ENCODE measurements around the gene DLG3.
A peak's percentile ranks its signal among the peaks of the same experiment; 100 is the strongest.

The DLG3 gene

GRCh38 chrX:70464051-70464450 is 19.4 kb downstream of the DLG3 start:
- no peak for DNase-seq
- in situ Hi-C loops (cut with HindIII; ENCODE audit: low pct_ligation_motif_present, low pct_unique_long_range_greater_than_20kb, low sequenced_read_pairs) = no loop called here

DNA sequence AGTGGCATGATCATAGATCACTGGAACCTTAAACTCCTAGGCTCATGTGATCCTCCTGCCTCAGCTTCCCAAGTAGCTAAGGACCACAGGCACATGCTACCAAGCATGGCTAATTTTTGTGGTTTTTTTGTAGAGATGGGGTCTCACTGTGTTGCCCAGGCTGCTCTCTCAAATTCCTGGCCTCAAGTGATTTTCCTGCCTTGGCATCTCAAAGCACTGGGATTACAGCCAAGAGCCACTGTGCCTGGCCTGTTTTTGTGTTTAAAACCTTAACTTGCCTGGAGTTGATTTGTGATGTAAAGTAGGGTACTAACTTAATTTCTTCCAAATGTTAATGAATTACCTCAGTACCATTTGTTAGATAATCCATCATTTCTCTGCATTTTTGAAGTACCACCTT is 22.3 kb downstream of the DLG3 start:
- in situ Hi-C loops (cut with HindIII; ENCODE audit: low pct_ligation_motif_present, low pct_unique_long_range_greater_than_20kb, low sequenced_read_pairs) = no loop called here
- no peak for DNase-seq

DNA sequence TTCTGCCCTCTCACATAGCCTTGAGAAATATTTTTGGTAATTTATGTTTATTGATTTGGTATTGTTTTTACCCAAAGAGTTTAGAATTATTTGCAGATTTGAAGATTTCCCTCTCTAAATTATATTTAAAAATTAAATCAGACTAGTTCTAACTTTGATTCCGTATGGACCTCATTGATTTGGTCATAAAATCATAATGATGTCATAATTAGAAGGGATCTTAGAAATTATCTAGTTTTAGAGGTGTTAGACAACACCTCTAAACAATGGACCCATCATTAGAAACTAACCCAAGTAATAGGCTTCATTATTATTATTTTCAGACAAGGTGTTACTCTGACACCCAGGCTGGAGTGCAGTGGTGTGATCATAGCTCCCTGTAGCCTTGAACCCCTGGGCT is 24.1 kb downstream of the DLG3 start:
- in situ Hi-C loops (cut with HindIII; ENCODE audit: low pct_ligation_motif_present, low pct_unique_long_range_greater_than_20kb, low sequenced_read_pairs) = no loop called here
- no peak for DNase-seq

DNA sequence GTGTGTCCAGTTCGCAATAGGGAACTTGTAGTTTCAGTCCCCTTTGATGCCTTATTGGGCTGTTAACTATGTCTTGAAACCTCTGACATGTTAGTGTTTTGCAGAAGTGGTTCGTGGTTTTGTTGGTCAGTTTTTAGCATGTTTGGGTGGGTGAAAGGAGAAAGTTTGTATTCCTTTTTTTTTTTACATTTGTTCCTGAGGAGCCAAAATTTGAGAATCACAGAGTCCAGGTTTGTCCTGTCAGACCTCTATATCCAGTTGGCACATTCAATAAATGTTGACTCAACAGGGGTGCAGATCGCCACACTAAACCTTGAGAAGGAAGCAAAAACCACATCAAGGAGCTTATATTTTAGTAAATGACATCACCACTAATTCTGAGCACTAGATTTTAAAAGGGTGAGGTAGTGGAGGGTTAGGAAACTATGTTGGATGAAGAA is 26.2 kb downstream of the DLG3 start:
- in situ Hi-C loops (cut with HindIII; ENCODE audit: low pct_ligation_motif_present, low pct_unique_long_range_greater_than_20kb, low sequenced_read_pairs) = no loop called here
- DNase-seq = no peak

GRCh38 chrX:70476166-70476933 is 31.7 kb downstream of the DLG3 start:
- in situ Hi-C loops (cut with HindIII; ENCODE audit: low pct_ligation_motif_present, low pct_unique_long_range_greater_than_20kb, low sequenced_read_pairs) = no loop called here
- DNase-seq = no peak

- peak; percentile 41 for DNase-seq
- in situ Hi-C loops (cut with HindIII; ENCODE audit: low pct_ligation_motif_present, low pct_unique_long_range_greater_than_20kb, low sequenced_read_pairs) = no loop called here
These were observed 32.5 kb downstream of the DLG3 start for GRCh38 chrX:70476934-70477733.

- in situ Hi-C loops (cut with HindIII; ENCODE audit: low pct_ligation_motif_present, low pct_unique_long_range_greater_than_20kb, low sequenced_read_pairs) = no loop called here
- no peak for DNase-seq
These were observed 33.1 kb downstream of the DLG3 start for GRCh38 chrX:70477734-70478075.

- in situ Hi-C loops (cut with HindIII; ENCODE audit: low pct_ligation_motif_present, low pct_unique_long_range_greater_than_20kb, low sequenced_read_pairs) = no loop called here
- no peak for DNase-seq
These were observed 34.1 kb downstream of the DLG3 start for GRCh38 chrX:70478526-70479245.

DNA sequence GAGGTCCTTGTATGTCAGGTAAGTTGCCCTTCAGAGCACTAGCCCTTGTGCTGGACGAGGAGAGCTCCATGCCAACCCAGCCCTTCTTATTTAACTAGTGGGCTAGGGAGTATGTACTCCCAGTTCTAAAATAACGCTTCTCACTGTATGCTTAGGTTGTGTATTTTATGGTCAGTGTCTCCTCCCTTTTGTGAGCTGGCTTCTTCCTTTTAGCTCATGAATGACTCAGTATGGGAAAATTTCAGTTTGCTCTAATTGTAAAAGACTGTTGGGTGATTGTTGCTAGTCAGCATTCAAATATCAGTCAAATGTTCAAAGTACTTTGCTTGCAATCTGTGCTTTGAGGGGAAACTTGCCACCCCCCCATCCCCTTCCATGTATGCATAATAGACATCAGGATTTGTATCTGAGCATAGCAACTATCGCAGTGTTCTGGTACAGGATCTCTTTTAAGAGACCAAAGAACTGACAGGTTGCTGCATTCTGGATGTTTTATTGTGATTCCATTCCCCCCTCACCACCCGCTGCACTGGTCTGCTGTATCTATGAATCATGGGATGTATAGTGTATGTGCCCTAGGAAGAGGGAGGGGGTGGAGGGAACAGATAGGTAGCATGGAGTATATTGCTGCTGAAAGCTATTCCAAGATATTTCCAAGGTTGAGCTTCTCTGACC is 34.7 kb downstream of the DLG3 start:
- DNase-seq = peak; percentile 21
- in situ Hi-C loops (cut with HindIII; ENCODE audit: low pct_ligation_motif_present, low pct_unique_long_range_greater_than_20kb, low sequenced_read_pairs) = no loop called here

DNA sequence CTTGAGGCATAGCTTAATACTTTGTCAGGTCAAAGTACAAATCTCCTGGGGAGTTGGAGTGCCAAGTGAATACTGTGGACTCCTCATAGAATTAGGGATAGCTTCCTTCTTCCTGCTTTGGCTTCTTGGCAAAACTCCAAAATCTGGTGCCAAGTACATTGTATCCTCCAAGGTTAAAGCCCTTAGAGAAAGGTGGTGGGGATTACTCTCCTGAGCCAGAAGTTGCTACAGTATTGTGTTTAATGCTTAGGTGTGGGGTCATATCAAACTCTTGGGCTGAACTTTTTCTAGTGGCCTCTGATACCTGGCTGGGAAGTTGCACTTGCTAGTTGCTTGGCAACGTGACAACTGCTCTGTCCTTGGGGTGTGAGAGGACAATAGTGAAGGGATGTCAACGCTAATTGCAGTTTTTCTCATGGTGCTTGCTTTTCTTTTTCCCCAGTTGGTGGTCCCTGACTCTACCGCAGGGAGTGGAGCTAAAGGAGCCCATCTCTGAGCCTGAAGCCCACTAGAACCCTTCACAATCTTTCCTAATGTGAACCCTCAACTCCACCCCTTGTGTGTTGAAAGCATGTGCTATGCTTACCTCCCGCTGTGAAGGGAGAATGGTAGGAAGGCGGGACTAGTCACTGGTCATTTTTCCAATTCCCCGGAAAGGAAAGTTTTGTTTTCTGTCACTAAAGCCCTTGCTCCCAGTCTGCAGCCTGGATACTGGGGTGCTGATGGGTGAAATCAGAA is 35.5 kb downstream of the DLG3 start:
- DNase-seq = no peak
- in situ Hi-C loops (cut with HindIII; ENCODE audit: low pct_ligation_motif_present, low pct_unique_long_range_greater_than_20kb, low sequenced_read_pairs) = no loop called here

DNA sequence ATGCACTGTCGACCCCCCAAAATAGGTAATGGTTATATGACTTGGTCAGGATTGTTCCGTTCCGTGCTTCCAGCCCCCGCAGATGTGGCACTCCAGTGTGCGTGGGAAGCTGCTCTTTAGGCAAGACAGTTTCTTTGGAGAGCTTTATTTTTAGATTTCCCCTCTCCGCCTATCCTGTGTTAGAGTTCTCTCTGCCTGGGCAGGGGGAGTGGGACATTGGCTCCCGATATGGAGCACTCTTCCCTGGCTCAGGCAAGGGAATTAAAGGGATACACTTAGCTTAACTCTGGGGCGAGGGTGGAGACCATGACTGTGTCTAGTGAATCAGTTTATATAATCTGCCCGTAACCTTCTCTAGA is 36.0 kb downstream of the DLG3 start:
- in situ Hi-C loops (cut with HindIII; ENCODE audit: low pct_ligation_motif_present, low pct_unique_long_range_greater_than_20kb, low sequenced_read_pairs) = no loop called here
- no peak for DNase-seq

DNA sequence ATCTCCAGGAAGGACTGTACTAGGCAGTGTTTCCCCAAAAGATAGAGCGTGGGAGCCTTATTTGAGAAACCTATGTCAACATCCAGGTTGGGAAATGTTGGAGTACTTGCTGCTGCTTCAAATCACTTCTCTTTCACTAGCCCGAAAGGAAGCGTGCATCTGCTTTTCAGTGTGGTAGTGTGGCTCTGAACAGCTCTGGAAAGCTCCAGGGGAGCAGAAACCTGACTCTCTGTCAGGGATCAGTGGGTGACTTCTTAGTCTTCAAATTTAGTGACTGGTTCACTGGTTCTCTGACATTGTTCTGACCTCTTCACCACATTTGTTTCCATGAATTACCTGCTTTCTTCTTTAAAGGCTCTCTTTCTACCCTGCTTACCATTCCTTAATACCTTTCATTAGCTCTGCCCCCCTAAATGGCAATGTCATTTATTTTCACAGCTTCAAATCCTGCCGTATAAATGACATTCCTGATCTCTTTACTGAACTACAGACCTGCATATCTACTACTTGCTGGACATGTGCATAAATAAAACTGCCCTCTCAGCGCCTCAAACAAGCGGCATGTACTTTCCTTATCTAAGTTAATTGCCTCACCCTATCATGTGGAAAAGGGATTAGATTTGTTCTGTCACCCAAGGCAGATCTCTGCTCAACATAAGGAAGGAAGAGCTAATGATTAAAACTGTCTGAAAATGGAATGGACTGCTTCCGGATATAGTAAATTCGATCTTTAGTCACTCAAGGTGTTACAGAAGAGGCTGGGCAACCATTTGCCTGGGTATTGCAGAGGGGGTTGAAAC is 37.0 kb downstream of the DLG3 start:
- in situ Hi-C loops (cut with HindIII; ENCODE audit: low pct_ligation_motif_present, low pct_unique_long_range_greater_than_20kb, low sequenced_read_pairs) = no loop called here

GRCh38 chrX:70482300-70482699 is 37.7 kb downstream of the DLG3 start:
- in situ Hi-C loops (cut with HindIII; ENCODE audit: low pct_ligation_motif_present, low pct_unique_long_range_greater_than_20kb, low sequenced_read_pairs) = no loop called here
- DNase-seq = no peak

More for the DNA sequence above, 37.0 kb downstream of the DLG3 start:
- no peak for DNase-seq

DNA sequence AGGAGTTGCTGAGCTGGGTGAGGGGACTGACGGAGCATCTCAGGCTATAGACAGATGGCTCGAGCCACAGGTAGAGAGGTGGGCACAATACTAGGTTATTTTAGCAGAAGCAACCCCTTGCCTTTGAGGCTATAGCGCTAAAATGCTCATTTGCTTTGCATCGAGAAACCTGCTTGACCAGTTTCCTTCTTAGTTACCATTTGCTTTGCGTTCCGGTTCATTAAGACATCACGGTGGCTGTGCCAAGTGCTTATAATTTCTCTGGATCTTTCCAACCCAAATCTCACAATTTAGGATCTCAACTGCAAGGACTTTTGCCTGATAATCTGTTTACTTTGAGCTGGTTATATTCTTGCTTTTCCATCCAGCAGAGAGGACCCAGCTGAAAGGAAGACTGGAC is 40.8 kb downstream of the DLG3 start:
- DNase-seq = no peak
- in situ Hi-C loops (cut with HindIII; ENCODE audit: low pct_ligation_motif_present, low pct_unique_long_range_greater_than_20kb, low sequenced_read_pairs) = no loop called here

GRCh38 chrX:70488856-70489255 is 44.2 kb downstream of the DLG3 start:
- DNase-seq = no peak
- in situ Hi-C loops (cut with HindIII; ENCODE audit: low pct_ligation_motif_present, low pct_unique_long_range_greater_than_20kb, low sequenced_read_pairs) = no loop called here

GRCh38 chrX:70494441-70494840 is 49.8 kb downstream of the DLG3 start:
- no peak for DNase-seq
- in situ Hi-C loops (cut with HindIII; ENCODE audit: low pct_ligation_motif_present, low pct_unique_long_range_greater_than_20kb, low sequenced_read_pairs) = no loop called here

- no peak for DNase-seq
- in situ Hi-C loops (cut with HindIII; ENCODE audit: low pct_ligation_motif_present, low pct_unique_long_range_greater_than_20kb, low sequenced_read_pairs) = no loop called here
These were observed 51.9 kb downstream of the DLG3 start for GRCh38 chrX:70496491-70496890.

GRCh38 chrX:70497026-70497425 is 52.4 kb downstream of the DLG3 start:
- no peak for DNase-seq
- in situ Hi-C loops (cut with HindIII; ENCODE audit: low pct_ligation_motif_present, low pct_unique_long_range_greater_than_20kb, low sequenced_read_pairs) = no loop called here

All from ACHN (cell line).